ENCODE results near the gene ZNF831.

GRCh38 chr20:59284470-59284869 is 120.8 kb downstream of the ZNF831 start:
- TF ChIP-seq TP53 (CRISPR knock-in tag; IDR thresholded peaks at IDR 0.05) (no peak), CTCF (IDR thresholded peaks at IDR 0.05) (no peak), USF2 (CRISPR knock-in tag; IDR thresholded peaks at IDR 0.05) (no peak), FOXJ3 (CRISPR knock-in tag; IDR thresholded peaks at IDR 0.05; ENCODE audit: borderline replicate concordance) (no peak), ESRRA (CRISPR knock-in tag; IDR thresholded peaks at IDR 0.05; ENCODE audit: borderline replicate concordance) (no peak), SMAD4 (CRISPR knock-in tag; IDR thresholded peaks at IDR 0.05) (no peak), GABPB1 (CRISPR knock-in tag; IDR thresholded peaks at IDR 0.05) (no peak), CREM (CRISPR knock-in tag; IDR thresholded peaks at IDR 0.05) (no peak), NFYB (CRISPR knock-in tag; conservative IDR thresholded peaks at IDR 0.05; ENCODE audit: low read depth) (no peak), E2F1 (CRISPR knock-in tag; IDR thresholded peaks at IDR 0.05) (no peak)

Measured in WTC11 (cell line).